Keratinocyte (primary cell): ENCODE data around the gene BARX1. TPM values are rescaled to one million over a fixed set of nuclear protein-coding genes. Genes with fewer than 3 reads are reported as not detected.

Experiments used
- DNase-seq: peaks from one replicate; pipeline ENCODE4 v3.0.0-alpha.2; 2011; ENCODE audit warnings: low read depth, missing footprints, low spot score
- FAIRE-seq: peaks from 2 replicates; lab custom pipeline; 2011; peaks lifted over from hg19 to GRCh38; lab: Jason Lieb, UNC
- H2AFZ ChIP-seq: 2 replicates; pipeline ENCODE4 v1.6.0; 2012; ENCODE audit warnings: low read length, control low read depth, inconsistent platforms; ENCODE audit not compliant: control insufficient read depth
- H3K27ac ChIP-seq: 2 replicates; pipeline ENCODE4 v1.5.1; 2011; ENCODE audit warnings: low read length; ENCODE audit not compliant: control insufficient read depth, insufficient read depth
- H3K27me3 ChIP-seq: 3 replicates; pipeline ENCODE4 v1.6.0; 2011; ENCODE audit warnings: low read length; ENCODE audit not compliant: control insufficient read depth, insufficient read depth; ENCODE audit errors: extremely low read depth
- H3K36me3 ChIP-seq, 2 experiments: 2 replicates in 1 of 2; 3 replicates in 1 of 2; pipeline ENCODE4 v1.5.1; 2011; ENCODE audit warnings: low read length in 2 of 2, mild to moderate bottlenecking in 1 of 2; ENCODE audit not compliant: control insufficient read depth in 2 of 2, insufficient read depth in 2 of 2; ENCODE audit errors: extremely low read depth in 1 of 2
- H3K4me1 ChIP-seq: 3 replicates; pipeline ENCODE4 v1.5.1; 2011; ENCODE audit warnings: low read length; ENCODE audit not compliant: control insufficient read depth, insufficient read depth; ENCODE audit errors: extremely low read depth
- H3K4me2 ChIP-seq: 3 replicates; pipeline ENCODE4 v1.6.0; 2011; ENCODE audit warnings: low read depth, low read length; ENCODE audit not compliant: control insufficient read depth, insufficient read depth; ENCODE audit errors: extremely low read depth
- H3K4me3 ChIP-seq, 3 experiments: fragments of 200-600 bp in 1 of 3; sonication (generic) in 1 of 3; 2 replicates in 2 of 3; 3 replicates in 1 of 3; pipeline ENCODE4 v1.5.1; 2011 to 2016; ENCODE audit warnings: low read length in 3 of 3, mild to moderate bottlenecking in 3 of 3, control low read depth in 2 of 3, inconsistent platforms in 1 of 3, low read depth in 1 of 3, mixed read lengths in 1 of 3, mixed run types in 1 of 3, moderate library complexity in 1 of 3; ENCODE audit not compliant: control insufficient read depth in 2 of 3, insufficient read depth in 2 of 3; ENCODE audit errors: extremely low read depth in 1 of 3
- H3K79me2 ChIP-seq: 2 replicates; pipeline ENCODE4 v1.6.0; 2012; ENCODE audit warnings: low read length; ENCODE audit not compliant: control insufficient read depth, insufficient read depth
- H3K9ac ChIP-seq: 3 replicates; pipeline ENCODE4 v1.6.0; 2011; ENCODE audit warnings: low read length; ENCODE audit not compliant: control insufficient read depth, insufficient read depth; ENCODE audit errors: extremely low read depth
- H3K9me1 ChIP-seq: 3 replicates; pipeline ENCODE4 v1.6.0; 2011; ENCODE audit warnings: low read length; ENCODE audit not compliant: control insufficient read depth, insufficient read depth; ENCODE audit errors: extremely low read depth
- H3K9me3 ChIP-seq: 2 replicates; pipeline ENCODE4 v1.5.1; 2012; ENCODE audit warnings: low read depth, low read length; ENCODE audit not compliant: control insufficient read depth
- H4K20me1 ChIP-seq: 3 replicates; pipeline ENCODE4 v1.6.0; 2011; ENCODE audit warnings: low read length; ENCODE audit not compliant: control insufficient read depth, insufficient read depth; ENCODE audit errors: extremely low read depth
- EZH2 ChIP-seq: IDR thresholded peaks from one replicate; pipeline ENCODE4 v1.6.1; 2012; ENCODE audit warnings: inconsistent platforms, mild to moderate bottlenecking, low read length, moderate library complexity
- dilution Hi-C: fragments of 300-500 bp; cut with MboI; formaldehyde crosslinking; loops from one replicate; pipeline ENCODE4 v1.7.0; 2020; ENCODE audit warnings: low sequenced_read_pairs; ENCODE audit not compliant: extremely low pct_ligation_motif_present
- polyA plus RNA-seq, 5 experiments: library from polyadenylated mRNA; depleted of rRNA in 3 of 5; stranded (reverse) in 3 of 5; stranded (forward) in 1 of 5; unstranded in 1 of 5; fragments of >200 nt; gene quantifications; 1 replicate in 1 of 5; 2 replicates in 3 of 5; 3 replicates in 1 of 5; pipeline versions ENCODE4 v1.2.1 to v1.2.3, GENCODE V29; 2011 to 2012; ENCODE audit warnings: missing spikeins in 2 of 5, low read depth in 1 of 5, low replicate concordance in 1 of 5
- TF ChIP-seq, protein P1 (sequence below), 3 experiments: IDR thresholded peaks in 1 of 3; conservative IDR thresholded peaks in 1 of 3; optimal IDR thresholded peaks in 1 of 3; 2 replicates in 2 of 3; 3 replicates in 1 of 3; pipeline versions ENCODE3 to v1.5.1; 2011; ENCODE audit warnings: low read length in 3 of 3, mild to moderate bottlenecking in 3 of 3, moderate library complexity in 2 of 3, control low read depth in 1 of 3, inconsistent platforms in 1 of 3; ENCODE audit not compliant: insufficient read depth in 2 of 3; ENCODE audit errors: extremely low read depth in 1 of 3

BARX1 gene
- polyA plus RNA-seq, 1 donor (not counting 4 experiments of a cell fraction or from before 2014, with no cell fraction given) = not detected

DNA sequence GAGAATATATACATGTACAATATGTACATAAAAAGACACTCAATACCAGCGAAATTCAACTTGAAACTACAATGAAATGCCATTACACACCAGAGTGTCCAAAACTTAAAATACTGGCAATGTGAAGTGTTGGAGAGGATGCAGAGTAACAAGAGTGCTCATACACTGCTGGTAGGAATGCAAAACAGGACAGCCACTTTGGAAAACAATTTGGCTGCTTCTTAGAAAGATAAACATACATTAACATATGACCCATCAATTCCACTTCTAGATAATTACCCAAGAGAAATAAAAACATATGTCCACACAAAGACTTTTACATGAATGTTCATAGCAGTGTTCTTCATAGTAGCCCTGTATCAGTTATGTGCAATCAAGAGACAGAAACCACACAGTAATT is 39.4 kb upstream of the BARX1 start:
- no peaks in the 10 kb centered on the region for H3K9me3 ChIP-seq
- H3K9ac ChIP-seq = no peak overlapping the region
- no peak for FAIRE-seq
- no peaks in the 10 kb centered on the region for H3K4me1 ChIP-seq
- dilution Hi-C loops = loop anchor here (25.0 kb wide), 1 partner anchor 307 kb away; no protein-coding TSS in a partner anchor
- TF ChIP-seq, protein P1, sequence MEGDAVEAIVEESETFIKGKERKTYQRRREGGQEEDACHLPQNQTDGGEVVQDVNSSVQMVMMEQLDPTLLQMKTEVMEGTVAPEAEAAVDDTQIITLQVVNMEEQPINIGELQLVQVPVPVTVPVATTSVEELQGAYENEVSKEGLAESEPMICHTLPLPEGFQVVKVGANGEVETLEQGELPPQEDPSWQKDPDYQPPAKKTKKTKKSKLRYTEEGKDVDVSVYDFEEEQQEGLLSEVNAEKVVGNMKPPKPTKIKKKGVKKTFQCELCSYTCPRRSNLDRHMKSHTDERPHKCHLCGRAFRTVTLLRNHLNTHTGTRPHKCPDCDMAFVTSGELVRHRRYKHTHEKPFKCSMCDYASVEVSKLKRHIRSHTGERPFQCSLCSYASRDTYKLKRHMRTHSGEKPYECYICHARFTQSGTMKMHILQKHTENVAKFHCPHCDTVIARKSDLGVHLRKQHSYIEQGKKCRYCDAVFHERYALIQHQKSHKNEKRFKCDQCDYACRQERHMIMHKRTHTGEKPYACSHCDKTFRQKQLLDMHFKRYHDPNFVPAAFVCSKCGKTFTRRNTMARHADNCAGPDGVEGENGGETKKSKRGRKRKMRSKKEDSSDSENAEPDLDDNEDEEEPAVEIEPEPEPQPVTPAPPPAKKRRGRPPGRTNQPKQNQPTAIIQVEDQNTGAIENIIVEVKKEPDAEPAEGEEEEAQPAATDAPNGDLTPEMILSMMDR (optimal IDR thresholded peaks at IDR 0.05 in 1 of 3, IDR thresholded peaks at IDR 0.05 in 1 of 3, conservative IDR thresholded peaks at IDR 0.05 in 1 of 3; ENCODE audit: extremely low read depth in 1 of 3, insufficient read depth in 2 of 3, low read length in 3 of 3) = no peak
- no peak for TF ChIP-seq EZH2
- H3K4me2 ChIP-seq = no peak overlapping the region
- no peak overlapping the region for H2AFZ ChIP-seq
- H3K4me3 ChIP-seq = no peak overlapping the region
- H3K9me1 ChIP-seq = no peaks in the 10 kb centered on the region
- no peaks in the 10 kb centered on the region for H4K20me1 ChIP-seq
- H3K79me2 ChIP-seq = no peaks in the 10 kb centered on the region
- H3K27me3 ChIP-seq = peaks cover 4% of the 10 kb centered on the region
- DNase-seq = no peak
- no peaks in the 10 kb centered on the region for H3K36me3 ChIP-seq
- H3K27ac ChIP-seq = no peak overlapping the region

DNA sequence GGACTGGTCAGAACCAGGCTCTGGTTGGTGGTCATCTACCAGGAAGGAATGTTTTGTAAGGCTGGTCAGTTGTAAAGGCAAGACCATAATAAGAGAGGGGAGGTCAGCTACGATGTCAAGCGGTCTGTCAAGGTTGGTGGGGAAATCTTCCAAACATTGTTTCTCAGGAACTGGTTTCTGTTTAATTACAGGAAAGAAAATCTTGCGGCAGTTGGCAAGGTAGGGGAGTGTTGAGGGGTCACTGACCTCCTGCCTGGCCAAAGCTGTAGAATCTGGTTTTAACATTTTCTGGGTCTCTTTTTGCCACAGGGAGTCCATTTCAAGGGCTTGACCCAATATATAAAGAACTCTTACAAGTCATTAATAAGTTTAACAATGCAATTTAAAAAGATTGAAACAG is 39.0 kb upstream of the BARX1 start:
- Histone ChIP-seq H3K27ac (no peak overlapping the region), H3K4me3 (no peak overlapping the region), H3K4me2 (no peak overlapping the region), H3K27me3 (peaks cover 4% of the 10 kb centered on the region), H3K4me1 (no peaks in the 10 kb centered on the region), H4K20me1 (no peaks in the 10 kb centered on the region), H3K79me2 (no peaks in the 10 kb centered on the region), H3K9me3 (no peaks in the 10 kb centered on the region), H3K36me3 (no peaks in the 10 kb centered on the region), H3K9me1 (no peaks in the 10 kb centered on the region), H2AFZ (no peak overlapping the region), H3K9ac (no peak overlapping the region)
- FAIRE-seq = no peak
- no peak for DNase-seq
- TF ChIP-seq, protein P1 (optimal IDR thresholded peaks at IDR 0.05 in 1 of 3, IDR thresholded peaks at IDR 0.05 in 1 of 3, conservative IDR thresholded peaks at IDR 0.05 in 1 of 3; ENCODE audit: extremely low read depth in 1 of 3, insufficient read depth in 2 of 3, low read length in 3 of 3) = no peak
- no peak for TF ChIP-seq EZH2
- dilution Hi-C loops = loop anchor here (25.0 kb wide), 1 partner anchor 307 kb away; no protein-coding TSS in a partner anchor
